DND-41 (cell line): ENCODE measurements around the gene PC.

Source experiments
- ATAC-seq: fragments of 200-7000 bp; cut with Tn5 transposase; 3 replicates; pipeline ENCODE4 v1.9.1; 2021; ENCODE audit warnings: low read depth; ENCODE audit not compliant: insufficient read depth
- DNase-seq: peaks from one replicate; pipeline ENCODE4 v3.0.0-alpha.2; 2020
- H2AFZ ChIP-seq: 2 replicates; pipeline ENCODE4 v1.6.0; 2012; ENCODE audit warnings: low read depth, low read length
- H3K27ac ChIP-seq: 2 replicates; pipeline ENCODE4 v1.5.1; 2012; ENCODE audit warnings: low read length, inconsistent platforms
- H3K27me3 ChIP-seq: fragments of 200-600 bp; sonication (generic); 2 replicates; pipeline ENCODE4 v1.6.0; 2012; ENCODE audit warnings: low read length, mild to moderate bottlenecking, inconsistent platforms; ENCODE audit not compliant: insufficient read depth, poor library complexity
- H3K36me3 ChIP-seq: 2 replicates; pipeline ENCODE4 v1.5.1; 2012; ENCODE audit warnings: low read length, inconsistent platforms; ENCODE audit not compliant: insufficient read depth
- H3K4me1 ChIP-seq: 2 replicates; pipeline ENCODE4 v1.5.1; 2012; ENCODE audit warnings: mild to moderate bottlenecking, low read length; ENCODE audit not compliant: insufficient read depth
- H3K4me2 ChIP-seq: 2 replicates; pipeline ENCODE4 v1.6.0; 2012; ENCODE audit warnings: mild to moderate bottlenecking, moderate library complexity, low read length, inconsistent platforms; ENCODE audit not compliant: insufficient read depth
- H3K4me3 ChIP-seq, 2 experiments: fragments of 200-600 bp in 1 of 2; shearing (Covaris generic) in 1 of 2; 2 replicates each; pipeline ENCODE4 v1.5.1; 2012 to 2016; ENCODE audit warnings: inconsistent platforms in 2 of 2, low read length in 2 of 2, mild to moderate bottlenecking in 2 of 2, low read depth in 1 of 2, moderate library complexity in 1 of 2
- H3K79me2 ChIP-seq: 2 replicates; pipeline ENCODE4 v1.6.0; 2012; ENCODE audit warnings: low read length, inconsistent platforms; ENCODE audit not compliant: insufficient read depth
- H3K9ac ChIP-seq: 2 replicates; pipeline ENCODE4 v1.6.0; 2012; ENCODE audit warnings: low read depth, mild to moderate bottlenecking, inconsistent platforms, low read length, moderate library complexity
- H3K9me3 ChIP-seq: 2 replicates; pipeline ENCODE4 v1.5.1; 2012; ENCODE audit warnings: low read length, moderate library complexity, mild to moderate bottlenecking, inconsistent platforms; ENCODE audit not compliant: insufficient read depth, severe bottlenecking
- H4K20me1 ChIP-seq: 2 replicates; pipeline ENCODE4 v1.6.0; 2012; ENCODE audit warnings: low read length; ENCODE audit not compliant: insufficient read depth
- CTCF ChIP-seq: IDR thresholded peaks from 2 replicates; pipeline ENCODE4 v1.5.1; 2012; ENCODE audit warnings: borderline replicate concordance, low read length, moderate library complexity, mild to moderate bottlenecking; ENCODE audit not compliant: poor library complexity, severe bottlenecking; ENCODE audit errors: extremely low read depth
- EZH2 ChIP-seq: IDR thresholded peaks from 3 replicates; pipeline ENCODE4 v1.6.1; 2012; ENCODE audit warnings: borderline replicate concordance, low read depth, mild to moderate bottlenecking, moderate library complexity, low read length, inconsistent platforms; ENCODE audit not compliant: severe bottlenecking

Gene PC

GRCh38 chr11:66979336-66979980 lies 21.3 kb upstream of the PC start:
- Histone ChIP-seq H4K20me1 (peaks cover 10% of the 10 kb centered on the region), H3K9me3 (no peaks in the 10 kb centered on the region), H3K27me3 (no peaks in the 10 kb centered on the region), H3K4me3 (no peak overlapping the region), H3K27ac (no peak overlapping the region), H3K4me1 (peaks cover 16% of the 10 kb centered on the region), H3K4me2 (no peak overlapping the region), H3K79me2 (no peaks in the 10 kb centered on the region), H3K9ac (no peak overlapping the region), H2AFZ (no peak overlapping the region), H3K36me3 (no peaks in the 10 kb centered on the region)
- no peak for TF ChIP-seq EZH2
- TF ChIP-seq CTCF = no peak
- no peak for DNase-seq
- no peak for ATAC-seq

- Histone ChIP-seq H3K4me1 (peaks cover 16% of the 10 kb centered on the region), H3K79me2 (no peaks in the 10 kb centered on the region), H3K27me3 (no peaks in the 10 kb centered on the region), H4K20me1 (peaks cover 10% of the 10 kb centered on the region), H3K9me3 (no peaks in the 10 kb centered on the region), H2AFZ (no peak overlapping the region), H3K4me3 (no peak overlapping the region), H3K4me2 (no peak overlapping the region), H3K9ac (no peak overlapping the region), H3K36me3 (no peaks in the 10 kb centered on the region), H3K27ac (no peak overlapping the region)
- ATAC-seq = no peak
- TF ChIP-seq CTCF (no peak), EZH2 (no peak)
- no peak for DNase-seq
These were observed 20.5 kb upstream of the PC start for GRCh38 chr11:66978717-66979116.

- no peak overlapping the region for H3K27ac ChIP-seq
- H4K20me1 ChIP-seq = peaks cover 10% of the 10 kb centered on the region
- no peak overlapping the region for H3K9ac ChIP-seq
- ATAC-seq (no peak), DNase-seq (no peak)
- H3K4me1 ChIP-seq = peaks cover 16% of the 10 kb centered on the region
- no peak for TF ChIP-seq CTCF
- TF ChIP-seq EZH2 = no peak
- H3K36me3 ChIP-seq = no peaks in the 10 kb centered on the region
- H3K9me3 ChIP-seq = no peaks in the 10 kb centered on the region
- no peaks in the 10 kb centered on the region for H3K27me3 ChIP-seq
- no peak overlapping the region for H3K4me3 ChIP-seq
- no peak overlapping the region for H3K4me2 ChIP-seq
- no peaks in the 10 kb centered on the region for H3K79me2 ChIP-seq
- H2AFZ ChIP-seq = no peak overlapping the region
These were observed 20.0 kb upstream of the PC start for GRCh38 chr11:66978229-66978628.
